Measurements from ENCODE around the gene ZNF665. TPM values are rescaled to one million over a fixed set of nuclear protein-coding genes. Genes with fewer than 3 reads are reported as not detected.

The ZNF665 gene
- total RNA-seq, 1 donor from 2014 or later, result 5.8 TPM

GRCh38 chr19:53161123-53161522 is 32.0 kb downstream of the ZNF665 start:
- H3K36me3 Mint-ChIP-seq (ENCODE audit: low read depth), result peaks cover 33% of the 10 kb centered on the region
- DNase-seq, result no peak
- H3K4me3 Mint-ChIP-seq, result no peak overlapping the region
- H3K27ac Mint-ChIP-seq, result no peak overlapping the region
- POLR2A ChIA-PET, result interaction anchor here (0.6 kb wide), 1 partner anchor 866 kb away, joined by 3 read pairs; no protein-coding TSS in a partner anchor
- TF ChIP-seq CTCF (IDR thresholded peaks at IDR 0.05), result no peak
- no peaks in the 10 kb centered on the region for H3K27me3 Mint-ChIP-seq
- peaks cover 24% of the 10 kb centered on the region for H3K4me1 Mint-ChIP-seq
- ATAC-seq (ENCODE audit: low read depth), result no peak
- intact Hi-C loops (cut with micrococcal nuclease), result no loop called here
- CTCF ChIA-PET, result no interaction called here
- peaks cover 27% of the 10 kb centered on the region for H3K9me3 Mint-ChIP-seq

GRCh38 chr19:53160350-53160749 is 32.8 kb downstream of the ZNF665 start:
- Mint-ChIP-seq H3K27ac (no peak overlapping the region), H3K4me3 (no peak overlapping the region), H3K36me3 (ENCODE audit: low read depth) (peaks cover 28% of the 10 kb centered on the region), H3K27me3 (no peaks in the 10 kb centered on the region), H3K9me3 (peaks cover 19% of the 10 kb centered on the region), H3K4me1 (peaks cover 24% of the 10 kb centered on the region)
- ChIA-PET POLR2A (interaction anchor here (0.6 kb wide), 1 partner anchor 865 kb away, joined by 3 read pairs; no protein-coding TSS in a partner anchor), CTCF (no interaction called here)
- no peak for DNase-seq
- no peak for TF ChIP-seq CTCF (IDR thresholded peaks at IDR 0.05)
- intact Hi-C loops (cut with micrococcal nuclease), result no loop called here
- ATAC-seq (ENCODE audit: low read depth), result no peak

GRCh38 chr19:53158119-53158656 is 35.0 kb downstream of the ZNF665 start:
- TF ChIP-seq CTCF (IDR thresholded peaks at IDR 0.05), result no peak
- peak overlapping the region; percentile 79 for H3K27ac Mint-ChIP-seq
- H3K36me3 Mint-ChIP-seq (ENCODE audit: low read depth), result peaks cover 41% of the 10 kb centered on the region
- H3K27me3 Mint-ChIP-seq, result no peaks in the 10 kb centered on the region
- peaks cover 20% of the 10 kb centered on the region for H3K9me3 Mint-ChIP-seq
- intact Hi-C loops (cut with micrococcal nuclease), result loop anchor here (5.0 to 10.0 kb wide), 2 partner anchors 97 to 166 kb away; partner anchors contain the start of genes VN1R2 and ZNF677
- DNase-seq (peak; percentile 32), ATAC-seq (ENCODE audit: low read depth) (peak; percentile 16)
- peaks cover 24% of the 10 kb centered on the region for H3K4me1 Mint-ChIP-seq
- ChIA-PET CTCF (no interaction called here), POLR2A (interaction anchor here (0.5 to 1.2 kb wide), 8 partner anchors 24 to 957 kb away, joined by 3 to 10 read pairs (median 4); partner anchors contain the start of gene ZNF415)
- H3K4me3 Mint-ChIP-seq, result peak overlapping the region; percentile 89

- ChIA-PET CTCF (no interaction called here), POLR2A (interaction anchor here (0.5 to 0.7 kb wide), 3 partner anchors 30 to 1074 kb away, joined by 4 to 6 read pairs (median 4); no protein-coding TSS in a partner anchor)
- TF ChIP-seq CTCF (IDR thresholded peaks at IDR 0.05), result no peak
- H3K27me3 Mint-ChIP-seq, result no peaks in the 10 kb centered on the region
- H3K4me1 Mint-ChIP-seq, result peaks cover 24% of the 10 kb centered on the region
- intact Hi-C loops (cut with micrococcal nuclease), result loop anchor here (5.0 to 10.0 kb wide), 2 partner anchors 97 to 165 kb away; partner anchors contain the start of genes VN1R2 and ZNF677
- peak overlapping the region; percentile 79 for H3K27ac Mint-ChIP-seq
- H3K36me3 Mint-ChIP-seq (ENCODE audit: low read depth), result peaks cover 45% of the 10 kb centered on the region
- H3K4me3 Mint-ChIP-seq, result peak overlapping the region; percentile 89
- peaks cover 20% of the 10 kb centered on the region for H3K9me3 Mint-ChIP-seq
- ATAC-seq (ENCODE audit: low read depth), result no peak
- no peak for DNase-seq
Measured at GRCh38 chr19:53157626-53158025, 35.5 kb downstream of the ZNF665 start.

- H3K36me3 Mint-ChIP-seq (ENCODE audit: low read depth), result peaks cover 51% of the 10 kb centered on the region
- TF ChIP-seq CTCF (IDR thresholded peaks at IDR 0.05), result no peak
- CTCF ChIA-PET, result no interaction called here
- H3K4me3 Mint-ChIP-seq, result peak overlapping the region; percentile 89
- POLR2A ChIA-PET, result interaction anchor here (0.5 kb wide), 1 partner anchor 703 kb away, joined by 4 read pairs; the partner anchor contains the start of gene ZNF578
- ATAC-seq (ENCODE audit: low read depth), result no peak
- no peaks in the 10 kb centered on the region for H3K27me3 Mint-ChIP-seq
- intact Hi-C loops (cut with micrococcal nuclease), result loop anchor here (5.0 to 10.0 kb wide), 2 partner anchors 98 to 165 kb away; partner anchors contain the start of genes VN1R2 and ZNF677
- no peak for DNase-seq
- peaks cover 20% of the 10 kb centered on the region for H3K9me3 Mint-ChIP-seq
- H3K4me1 Mint-ChIP-seq, result peaks cover 24% of the 10 kb centered on the region
- peak overlapping the region; percentile 9 for H3K27ac Mint-ChIP-seq
Measured at GRCh38 chr19:53156850-53157249, 36.3 kb downstream of the ZNF665 start.

Data from activated B cell treated with CpG ODN at 0.5 μM for 24 hours (primary cell).